GM21786 (cell line): ENCODE data around the gene COA1.
"Not testable (repeated sequence)": the region's sequence is repeated elsewhere in the genome, so short reads cannot be mapped to it uniquely, and the experiment has no call there.

Experiments used
- ATAC-seq: cut with Tn5 transposase; IDR thresholded peaks from one replicate; pipeline ENCODE4 v1.9.1; 2021; ENCODE audit not compliant: unreplicated experiment

COA1 gene

GRCh38 chr7:43758822-43759683, 29.7 kb upstream of the COA1 start:
- ATAC-seq, result peak; percentile 46

GRCh38 chr7:43758029-43758821, 28.9 kb upstream of the COA1 start, which contains the start of gene BLVRA:
BLVRA (plus strand) TSS chr7:43758680; CDS start chr7:43771159, 12,479 bp downstream.
- peak; percentile 71 for ATAC-seq

- no peak for ATAC-seq
These were observed 27.9 kb upstream of the COA1 start for GRCh38 chr7:43757073-43757720.

GRCh38 chr7:43756368-43757072, 27.2 kb upstream of the COA1 start:
- ATAC-seq, result no peak

GRCh38 chr7:43754596-43754995, 25.3 kb upstream of the COA1 start:
- no peak for ATAC-seq

GRCh38 chr7:43753843-43754242, 24.5 kb upstream of the COA1 start:
- ATAC-seq, result no peak

GRCh38 chr7:43753271-43753810, 24.0 kb upstream of the COA1 start:
- ATAC-seq, result no peak

- no peak for ATAC-seq
These were observed 23.1 kb upstream of the COA1 start for GRCh38 chr7:43752411-43752810.

GRCh38 chr7:43750016-43750887, 20.9 kb upstream of the COA1 start:
- ATAC-seq, result no peak

- ATAC-seq, result no peak
These were observed 20.1 kb upstream of the COA1 start for GRCh38 chr7:43749383-43749940.

GRCh38 chr7:43747328-43748105, 18.2 kb upstream of the COA1 start:
- no peak for ATAC-seq

GRCh38 chr7:43742692-43743091, 13.4 kb upstream of the COA1 start:
- ATAC-seq, result no peak

- no peak for ATAC-seq
These were observed 8.3 kb upstream of the COA1 start for GRCh38 chr7:43737467-43738127.

GRCh38 chr7:43735802-43736603, 6.7 kb upstream of the COA1 start:
- peak; percentile 73 for ATAC-seq

- ATAC-seq, result no peak
These were observed 6.1 kb upstream of the COA1 start for GRCh38 chr7:43735403-43735801.

- ATAC-seq, result not testable (repeated sequence)
These were observed 5.4 kb upstream of the COA1 start for GRCh38 chr7:43734575-43735332.
